Activated CD8-positive, alpha-beta memory T cell treated with anti-CD3 and anti-CD28 coated beads, Interleukin-2, amount 50 U/mL, for 24 hours (primary cell): ENCODE data around the gene MMRN2.

ENCODE experiments used
- DNase-seq: peaks from one replicate; pipeline ENCODE4 v3.0.0-alpha.2; 2020; ENCODE audit errors: extremely low read depth

MMRN2 gene

DNA sequence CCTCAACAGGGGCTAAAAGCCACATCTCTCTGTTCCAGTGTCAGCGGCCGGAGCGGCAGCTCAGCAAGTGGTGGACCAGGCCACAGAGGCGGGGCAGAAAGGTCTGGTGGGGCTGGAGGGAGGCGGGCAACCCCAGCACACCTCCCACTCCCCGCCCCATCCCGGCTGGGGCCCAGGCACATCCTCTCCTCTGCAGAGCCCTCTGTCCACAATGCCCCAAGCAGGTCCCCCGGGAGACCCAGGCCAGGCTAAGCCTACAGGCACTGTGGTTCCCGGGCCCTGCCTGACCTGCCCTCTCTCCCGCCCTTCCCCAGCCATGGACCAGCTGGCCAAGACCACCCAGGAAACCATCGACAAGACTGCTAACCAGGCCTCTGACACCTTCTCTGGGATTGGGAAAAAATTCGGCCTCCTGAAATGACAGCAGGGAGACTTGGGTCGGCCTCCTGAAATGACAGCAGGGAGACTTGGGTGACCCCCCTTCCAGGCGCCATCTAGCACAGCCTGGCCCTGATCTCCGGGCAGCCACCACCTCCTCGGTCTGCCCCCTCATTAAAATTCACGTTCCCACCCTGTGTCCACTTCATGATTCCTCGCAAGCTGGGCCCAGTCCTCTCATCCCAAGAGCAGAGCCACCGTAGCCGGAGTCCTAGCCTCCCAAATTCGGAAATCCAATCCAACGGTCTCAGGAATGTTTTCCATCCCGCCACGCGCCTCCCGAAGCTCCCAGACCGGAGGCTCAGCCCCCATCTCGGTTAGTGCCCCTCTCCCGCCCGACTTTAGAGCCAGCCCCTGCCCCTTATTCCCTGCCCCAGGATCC, 13.0 kb upstream of the MMRN2 start:
- no peak for DNase-seq

- no peak for DNase-seq
These were observed 12.1 kb upstream of the MMRN2 start for GRCh38 chr10:86969421-86970041.

- DNase-seq: no peak
These were observed 11.6 kb upstream of the MMRN2 start for GRCh38 chr10:86968994-86969355.

GRCh38 chr10:86968271-86968993, 11.0 kb upstream of the MMRN2 start, which contains the start of gene ADIRF:
Gene ADIRF (plus strand): TSS chr10:86968482. CDS start chr10:86968545, 63 bp downstream.
- no peak for DNase-seq

DNA sequence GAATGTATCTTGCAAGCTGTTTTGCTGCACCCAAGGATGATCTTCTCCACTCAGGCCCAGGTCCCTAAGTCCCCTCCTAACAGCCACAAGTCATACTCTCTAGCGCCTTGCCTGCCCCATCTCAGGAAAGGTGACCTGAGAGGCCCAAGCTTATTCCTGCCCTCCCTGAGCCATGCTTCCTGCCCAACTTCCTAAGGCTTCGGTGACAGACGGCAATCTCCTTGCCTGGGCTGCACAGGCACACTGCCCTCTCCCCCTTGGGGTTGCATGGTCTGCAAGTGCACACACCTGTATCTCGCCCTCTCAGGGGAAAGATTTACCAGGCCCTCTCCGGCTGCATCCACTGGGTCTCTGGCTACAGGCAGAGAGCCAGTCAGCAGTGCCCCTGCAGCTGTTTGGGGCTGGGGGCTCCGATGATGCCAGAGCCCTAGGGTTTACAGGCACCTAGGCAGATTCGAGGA, 10.1 kb upstream of the MMRN2 start:
- no peak for DNase-seq

- DNase-seq: no peak
These were observed 8.7 kb upstream of the MMRN2 start for GRCh38 chr10:86965986-86966654.

DNA sequence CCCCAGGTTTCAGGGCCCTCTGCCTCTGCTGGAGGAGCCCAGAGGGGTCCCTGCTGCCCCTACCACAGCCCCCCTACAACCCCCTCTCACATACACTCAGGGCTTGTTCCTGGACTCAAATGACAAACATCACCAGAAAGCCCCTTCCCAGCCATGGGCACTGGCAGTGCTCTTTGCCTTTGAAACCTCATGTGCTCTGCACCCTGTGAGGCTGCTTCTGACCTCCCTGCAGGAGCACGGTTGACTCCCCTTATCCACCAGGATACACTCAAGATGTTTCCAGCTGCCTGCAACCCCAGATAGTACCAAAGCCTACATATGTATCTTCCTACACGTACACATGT, 7.4 kb upstream of the MMRN2 start:
- DNase-seq: no peak

GRCh38 chr10:86964061-86964846, 6.8 kb upstream of the MMRN2 start:
- no peak for DNase-seq

DNA sequence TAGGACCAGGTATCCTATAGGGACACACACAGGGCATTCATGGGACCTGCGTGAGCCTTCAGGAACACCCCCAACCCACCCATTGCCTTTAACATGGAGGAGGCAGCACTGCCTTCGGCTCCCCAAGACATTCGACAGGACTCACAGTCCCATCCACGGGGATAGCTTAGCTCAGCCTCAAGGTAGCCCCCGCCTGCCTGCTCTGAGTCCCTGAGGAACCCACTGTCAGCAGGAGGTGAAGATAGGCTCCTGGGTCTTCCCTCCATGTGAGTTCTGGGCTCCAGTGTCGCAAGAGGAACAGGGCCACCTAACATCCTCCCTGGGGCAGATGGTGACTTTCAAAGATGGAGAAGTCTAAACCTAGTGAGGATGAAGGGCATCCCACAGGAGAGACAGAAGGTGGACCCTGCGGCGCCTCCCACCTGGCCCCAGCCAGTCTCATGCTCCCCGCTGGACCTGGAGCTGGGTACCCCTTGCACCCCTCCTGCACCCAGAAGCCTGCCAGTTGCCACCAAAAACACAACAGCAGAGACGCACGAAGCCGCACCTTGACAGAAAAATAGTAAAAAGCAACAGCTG, 6.0 kb upstream of the MMRN2 start:
- no peak for DNase-seq

DNA sequence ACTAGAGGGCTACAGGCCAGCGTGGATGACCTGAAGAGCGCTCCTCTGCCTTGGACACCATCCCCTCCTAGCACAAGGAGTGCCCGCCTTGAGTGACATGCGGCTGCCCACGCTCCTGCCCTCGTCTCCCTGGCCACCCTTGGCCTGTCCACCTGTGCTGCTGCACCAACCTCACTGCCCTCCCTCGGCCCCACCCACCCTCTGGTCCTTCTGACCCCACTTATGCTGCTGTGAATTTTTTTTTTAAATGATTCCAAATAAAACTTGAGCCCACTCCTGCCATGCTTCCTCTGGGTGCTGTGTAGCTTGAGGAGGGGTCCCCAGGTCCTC, 5.5 kb upstream of the MMRN2 start:
- DNase-seq: no peak

DNA sequence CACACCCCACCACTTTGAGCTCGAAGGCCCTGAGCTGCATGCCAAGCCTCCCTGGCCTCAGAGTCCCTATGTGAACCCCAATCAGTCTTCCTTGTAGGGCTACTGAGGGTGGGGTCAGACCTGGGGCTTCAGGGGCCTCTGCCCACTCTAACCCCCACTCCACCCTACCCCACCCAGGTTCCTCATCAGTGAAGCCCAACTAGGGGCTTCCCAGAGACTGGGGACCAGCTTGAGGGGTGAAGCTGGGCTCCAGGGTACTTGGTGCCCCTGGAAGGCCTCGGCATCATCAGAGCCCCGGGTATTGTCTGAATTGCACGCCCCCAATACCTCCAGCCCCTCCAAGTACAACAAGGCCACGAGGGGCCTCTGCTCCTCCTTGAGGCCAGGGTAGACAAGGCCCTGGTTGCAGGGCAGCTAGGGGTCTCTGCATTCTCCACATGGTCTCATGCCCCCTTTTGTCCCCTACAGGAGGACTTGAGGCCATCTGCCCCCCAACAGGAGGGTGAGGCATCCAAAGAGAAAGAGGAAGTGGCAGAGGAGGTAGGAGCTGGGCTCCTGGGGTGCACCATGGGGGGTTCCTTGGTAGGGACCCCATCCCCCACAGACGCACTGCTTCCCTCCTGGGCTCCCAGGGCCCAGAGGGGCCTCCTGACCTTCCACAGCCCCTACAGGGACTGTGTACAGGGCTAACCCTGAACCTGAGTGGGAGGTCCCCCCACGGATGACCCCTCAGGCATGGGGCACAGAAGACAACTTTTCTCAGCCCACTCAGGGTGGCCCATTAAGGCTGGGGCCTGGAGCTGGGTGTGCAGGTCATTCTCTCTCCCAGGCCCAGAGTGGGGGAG, 4.9 kb upstream of the MMRN2 start:
- no peak for DNase-seq

DNA sequence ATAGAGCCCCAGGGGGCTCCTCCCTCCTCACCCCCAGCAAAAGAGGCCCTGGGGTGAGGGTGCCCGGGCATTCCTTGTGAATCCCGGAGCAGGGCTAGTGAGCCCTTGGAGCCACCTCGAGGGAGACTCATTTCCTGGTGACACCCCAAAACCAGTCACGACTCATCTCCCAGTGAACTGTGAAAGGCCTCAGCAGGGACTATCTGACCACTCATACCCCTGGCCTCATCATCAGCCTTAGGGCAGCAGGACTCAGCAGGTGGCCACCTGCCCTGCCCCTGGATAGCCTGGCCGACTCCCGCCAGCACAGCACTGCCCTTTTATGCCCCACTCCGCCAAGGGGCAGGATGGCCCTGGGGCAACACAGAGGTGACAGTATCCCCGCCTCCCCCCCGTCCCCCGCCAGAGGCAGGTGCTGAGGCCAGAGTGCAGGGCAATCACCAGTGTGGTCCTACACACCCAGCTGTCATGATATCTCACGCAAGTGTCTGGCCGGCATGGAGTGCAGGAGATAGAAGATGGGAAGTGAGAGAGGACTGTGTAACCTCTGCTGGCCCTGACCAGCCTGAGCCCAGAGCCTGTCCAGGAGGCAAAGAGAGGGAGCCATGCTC, 4.2 kb upstream of the MMRN2 start:
- no peak for DNase-seq

- DNase-seq: no peak
These were observed 3.5 kb upstream of the MMRN2 start for GRCh38 chr10:86960863-86961434.

DNA sequence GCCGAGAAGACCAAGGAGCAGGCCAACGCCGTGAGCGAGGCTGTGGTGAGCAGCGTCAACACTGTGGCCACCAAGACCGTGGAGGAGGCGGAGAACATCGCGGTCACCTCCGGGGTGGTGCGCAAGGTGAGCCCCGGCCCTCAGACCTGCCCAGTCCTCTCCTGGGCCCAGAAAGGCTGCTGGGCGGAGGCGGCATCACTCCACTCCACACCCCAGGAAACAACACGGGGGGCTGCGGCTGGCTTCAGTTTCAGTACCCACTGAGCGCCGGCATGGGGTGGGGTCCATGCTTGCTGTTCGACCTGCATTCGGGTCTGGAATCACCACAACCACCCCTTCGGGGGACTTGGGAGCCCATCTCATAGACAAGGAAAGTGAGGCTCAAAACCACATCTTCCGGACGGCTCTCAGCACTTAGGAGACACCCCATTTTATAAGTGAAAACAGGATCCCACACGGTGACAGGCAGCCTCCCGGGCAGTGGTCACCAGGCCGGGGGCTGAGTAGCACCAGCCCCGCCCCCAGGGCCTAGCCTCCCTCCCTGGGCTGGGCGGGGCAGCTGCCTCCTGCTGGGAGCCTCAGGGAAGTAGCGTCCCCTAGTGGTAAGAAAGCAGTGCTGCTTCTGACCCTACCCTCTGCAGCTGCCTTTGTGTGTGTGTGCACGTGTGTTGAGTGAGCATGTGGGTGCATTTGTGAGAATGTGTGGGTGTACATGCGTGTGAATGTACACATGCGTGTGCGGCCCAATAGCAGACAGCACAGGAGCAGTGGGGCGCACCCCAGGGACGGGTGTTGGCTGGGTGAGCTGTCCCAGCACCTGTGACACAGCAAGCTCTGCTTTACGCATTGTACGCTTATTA, 2.8 kb upstream of the MMRN2 start:
- no peak for DNase-seq

DNA sequence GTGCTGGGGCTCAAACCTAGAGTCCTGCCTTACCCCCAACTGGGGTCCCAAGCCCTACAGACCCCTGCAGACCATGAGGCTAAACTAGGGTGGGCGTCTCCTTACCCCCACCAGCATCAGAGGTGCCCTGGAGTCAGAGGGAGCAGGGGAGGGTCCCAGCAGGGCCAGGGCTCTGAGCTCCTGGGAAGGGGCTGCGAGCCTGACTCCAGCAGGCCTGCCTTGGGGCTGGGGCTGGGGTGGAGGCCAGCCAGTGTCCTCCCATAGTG, 2.3 kb upstream of the MMRN2 start:
- no peak for DNase-seq

- no peak for DNase-seq
These were observed 1.7 kb upstream of the MMRN2 start for GRCh38 chr10:86958901-86959736.

GRCh38 chr10:86958116-86958900, 893 bp upstream of the MMRN2 start, which contains the start of gene SNCG:
Gene SNCG (plus strand): TSS chr10:86958599. CDS start chr10:86958698, 99 bp downstream.
- no peak for DNase-seq
